ENCODE results near the gene CNR2. TPM values are rescaled to one million over a fixed set of nuclear protein-coding genes. Genes with fewer than 3 reads are reported as not detected.

The CNR2 gene
- total RNA-seq, 4 donors from 2014 or later: 0.11 to 0.54 (median 0.31) TPM

DNA sequence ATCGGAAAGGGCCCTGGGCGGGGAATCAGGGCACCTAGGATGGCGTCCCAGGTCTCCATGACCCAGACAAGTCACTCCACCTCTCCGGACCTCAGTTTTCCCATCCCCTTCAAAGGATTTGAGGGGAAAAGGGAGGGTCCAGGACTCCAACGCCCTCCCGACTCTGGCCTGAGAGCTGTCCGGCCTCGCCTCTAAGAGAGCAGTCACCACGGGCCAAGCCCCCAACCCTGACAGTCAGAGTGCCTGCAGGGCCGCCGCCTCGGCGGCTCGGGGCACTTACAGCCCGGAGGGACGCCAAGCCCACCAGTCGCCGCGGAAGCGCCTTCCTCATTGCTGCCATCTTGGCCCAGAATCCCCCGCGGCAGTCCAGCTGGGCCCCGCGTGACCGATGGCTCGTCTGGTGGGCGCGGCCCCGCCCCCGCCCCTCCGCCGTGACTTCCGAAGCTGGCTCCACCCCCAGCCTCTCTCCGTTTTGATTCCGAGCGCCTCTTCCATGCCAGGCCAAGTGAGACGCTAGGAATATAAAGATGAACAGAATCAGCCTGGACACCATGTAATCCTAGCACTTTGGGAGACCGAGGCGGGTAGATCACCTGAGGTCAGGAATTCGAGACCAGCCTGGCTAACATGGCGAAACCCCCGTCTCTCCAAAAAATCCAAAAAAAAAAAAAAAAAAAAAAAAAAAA lies 87.9 kb downstream of the CNR2 start, which contains the start of gene HMGCL:
HMGCL (minus strand) TSS at position 354 of the 686 bp plus-strand sequence; CDS start at position 340, 14 bp downstream.
- intact Hi-C loops (cut with DNase I): loop anchor here (5.0 kb wide), 1 partner anchor 42 kb away; the partner anchor contains the start of gene FUCA1
- TF ChIP-seq POLR2A (IDR thresholded peaks at IDR 0.05): peak in 1 of 2 donors; percentile 91
- TF ChIP-seq, protein P1, sequence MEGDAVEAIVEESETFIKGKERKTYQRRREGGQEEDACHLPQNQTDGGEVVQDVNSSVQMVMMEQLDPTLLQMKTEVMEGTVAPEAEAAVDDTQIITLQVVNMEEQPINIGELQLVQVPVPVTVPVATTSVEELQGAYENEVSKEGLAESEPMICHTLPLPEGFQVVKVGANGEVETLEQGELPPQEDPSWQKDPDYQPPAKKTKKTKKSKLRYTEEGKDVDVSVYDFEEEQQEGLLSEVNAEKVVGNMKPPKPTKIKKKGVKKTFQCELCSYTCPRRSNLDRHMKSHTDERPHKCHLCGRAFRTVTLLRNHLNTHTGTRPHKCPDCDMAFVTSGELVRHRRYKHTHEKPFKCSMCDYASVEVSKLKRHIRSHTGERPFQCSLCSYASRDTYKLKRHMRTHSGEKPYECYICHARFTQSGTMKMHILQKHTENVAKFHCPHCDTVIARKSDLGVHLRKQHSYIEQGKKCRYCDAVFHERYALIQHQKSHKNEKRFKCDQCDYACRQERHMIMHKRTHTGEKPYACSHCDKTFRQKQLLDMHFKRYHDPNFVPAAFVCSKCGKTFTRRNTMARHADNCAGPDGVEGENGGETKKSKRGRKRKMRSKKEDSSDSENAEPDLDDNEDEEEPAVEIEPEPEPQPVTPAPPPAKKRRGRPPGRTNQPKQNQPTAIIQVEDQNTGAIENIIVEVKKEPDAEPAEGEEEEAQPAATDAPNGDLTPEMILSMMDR (IDR thresholded peaks at IDR 0.05): no peak
- 0 to 1% methylated on average over 10 to 24 of the region's 42 CpGs for WGBS, 2 donors

DNA sequence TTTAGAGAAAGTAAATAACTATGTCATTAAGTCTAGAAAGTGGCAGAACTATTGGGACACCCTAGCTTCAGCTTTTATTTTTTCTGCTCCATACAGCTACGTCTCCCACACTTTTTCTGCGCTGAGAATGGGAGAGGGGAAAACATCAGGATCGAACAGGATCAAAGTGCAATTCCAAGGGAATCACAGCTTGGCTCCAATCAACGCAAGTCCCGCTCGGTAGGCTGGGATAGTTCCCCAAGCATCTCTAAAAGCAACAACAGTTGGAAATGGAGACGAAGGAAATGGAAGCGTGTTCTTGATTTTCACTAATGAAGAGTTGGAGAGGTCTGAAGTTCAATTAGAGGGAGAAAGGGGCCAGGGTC lies 88.5 kb downstream of the CNR2 start:
- Histone ChIP-seq H3K27me3 (no peaks in the 10 kb centered on the region), H3K9me3 (no peaks in the 10 kb centered on the region), H3K27ac (peak overlapping the region; percentile 91 to 99 (median 91)), H3K4me1 (peaks cover 0 to 7% of the 10 kb centered on the region in 2 donors), H3K4me3 (replicated peaks in 1 of 3) (peak overlapping the region; percentile 84 to 97 (median 87)), H3K36me3 (no peaks in the 10 kb centered on the region)
- 2% methylated on average over 8 of the region's 8 CpGs for WGBS, 2 donors
- DNase-seq: no peak
- intact Hi-C loops (cut with DNase I): loop anchor here (5.0 kb wide), 1 partner anchor 43 kb away; the partner anchor contains the start of gene FUCA1
- TF ChIP-seq POLR2A (IDR thresholded peaks at IDR 0.05): no peak
- TF ChIP-seq, protein P1 (IDR thresholded peaks at IDR 0.05): no peak

More for the DNA sequence above, 87.9 kb downstream of the CNR2 start, which contains the start of gene HMGCL:
- DNase-seq: peak; percentile 94 to 95
- Histone ChIP-seq H3K27ac (peak within 1 kb of the TSS; percentile 91 to 99 (median 91)), H3K4me1 (peaks cover 0 to 7% of the 10 kb centered on the region in 2 donors), H3K27me3 (no peaks in the 10 kb centered on the region), H3K9me3 (no peaks in the 10 kb centered on the region), H3K36me3 (no peaks in the 10 kb centered on the region), H3K4me3 (replicated peaks in 1 of 3) (peak within 1 kb of the TSS; percentile 84 to 97 (median 87))

- no peaks in the 10 kb centered on the region for H3K9me3 ChIP-seq
- H3K27me3 ChIP-seq: no peaks in the 10 kb centered on the region
- TF ChIP-seq, protein P1 (IDR thresholded peaks at IDR 0.05): no peak
- no peak for TF ChIP-seq POLR2A (IDR thresholded peaks at IDR 0.05)
- peaks cover 0 to 7% of the 10 kb centered on the region in 2 donors for H3K4me1 ChIP-seq
- WGBS, 2 donors: 91% methylated on average over 7 of the region's 7 CpGs
- DNase-seq: no peak
- peaks cover 0 to 4% of the 10 kb centered on the region in 2 donors for H3K36me3 ChIP-seq
- no peak overlapping the region for H3K27ac ChIP-seq
- H3K4me3 ChIP-seq (replicated peaks in 1 of 3): no peak overlapping the region
- intact Hi-C loops (cut with DNase I): no loop called here
Observed at GRCh38 chr1:23823767-23824166, 89.4 kb downstream of the CNR2 start.

MicroRNA genes within 50 kb of the gene (microRNA counts, 767-probe panel; counts per million panel counts)
- microRNA hsa-miR-378f: 0 to 3,142 counts per million in 2 donors

Small RNA genes lying within 50 kb of the gene (microRNA-seq; reads per million reads assigned to microRNA genes)
- gene MIR378F: not detected

Small RNA genes lying within 50 kb of the gene (small RNA-seq; reads per million reads assigned to genes)
- gene MIR378F: not detected

Other genes starting within 250 kb of the CNR2 start
- gene RPL11, start 221.6 kb downstream of the CNR2 start, total RNA-seq: 1,000 to 10,000 TPM in 1 of 4 donors, 100 to 1,000 TPM in 3; 669 to 1,720 (median 801) TPM
- 10 to 100 TPM; 33.3 to 49.9 (median 40.5) TPM for gene ELOA, start 169.9 kb downstream of the CNR2 start, total RNA-seq
- gene PITHD1, start 134.9 kb downstream of the CNR2 start, total RNA-seq: 10 to 100 TPM; 55.3 to 75.8 (median 60.0) TPM
- 10 to 100 TPM; 31.3 to 75.4 (median 60.6) TPM for gene LYPLA2, start 122.2 kb downstream of the CNR2 start, total RNA-seq
- 10 to 100 TPM in 2 of 4 donors, 1 to 10 TPM in 2; 4.6 to 12.6 (median 8.4) TPM for gene GALE, start 112.6 kb downstream of the CNR2 start, total RNA-seq
- gene HMGCL, start 87.9 kb downstream of the CNR2 start, total RNA-seq: 10 to 100 TPM; 35.8 to 84.3 (median 57.0) TPM
- gene FUCA1, start 45.1 kb downstream of the CNR2 start, total RNA-seq: 100 to 1,000 TPM in 3 of 4 donors, 10 to 100 TPM in 1; 75.5 to 133 (median 112) TPM
- 100 to 1,000 TPM; 147 to 211 (median 186) TPM for gene PNRC2, start 46.5 kb upstream of the CNR2 start, total RNA-seq
- gene SRSF10, start 67.0 kb upstream of the CNR2 start, total RNA-seq: 100 to 1,000 TPM; 158 to 193 (median 172) TPM
- gene MYOM3, start 198.8 kb upstream of the CNR2 start, total RNA-seq: under 1 TPM in 2 of 4 donors, not detected in 2; 0.11 to 0.54 TPM
- gene IL22RA1, start 229.8 kb upstream of the CNR2 start, total RNA-seq: 1 to 10 TPM in 1 of 4 donors, not detected in 3; 1.1 TPM